Measurements from ENCODE around the gene USP35. TPM values are rescaled to one million over a fixed set of nuclear protein-coding genes. Genes with fewer than 3 reads are reported as not detected.

The USP35 gene
- total RNA-seq, 1 experiment from 2014 or later: 10.6 TPM

DNA sequence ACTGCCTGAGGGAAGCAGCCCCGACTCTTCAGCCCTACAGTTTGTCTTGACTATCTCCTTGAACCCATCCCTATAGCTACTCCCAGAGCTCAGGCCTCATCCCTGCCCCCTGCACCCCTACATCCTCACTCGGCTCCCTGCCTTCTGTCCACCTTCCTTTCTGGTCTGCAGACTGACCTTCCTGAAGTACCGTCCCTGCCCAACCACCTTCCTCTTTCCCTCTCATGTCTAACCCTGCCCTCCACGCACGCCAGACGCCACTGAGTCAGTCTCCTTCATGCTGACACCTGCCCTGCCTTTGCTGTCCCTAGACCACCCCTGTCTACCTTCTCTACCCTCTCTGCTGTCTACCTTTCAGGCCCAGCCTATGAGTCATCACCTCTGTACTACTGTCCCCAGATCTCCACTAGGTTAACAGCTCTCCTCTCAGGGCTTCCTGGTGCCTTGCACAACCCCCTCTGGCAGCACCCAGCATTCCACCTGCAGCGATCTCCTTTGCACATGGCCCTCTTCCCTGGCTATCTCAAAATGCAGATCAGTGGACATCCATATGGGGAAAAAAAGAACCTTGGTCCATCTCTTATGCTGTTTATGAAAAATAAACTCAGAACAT lies 9.2 kb upstream of the USP35 start:
- no peak overlapping the region for H3K4me3 Mint-ChIP-seq
- peaks cover 5% of the 10 kb centered on the region for H3K9me3 Mint-ChIP-seq
- no peaks in the 10 kb centered on the region; the same call in 1 of the 2 replicates for H3K36me3 Mint-ChIP-seq
- no peak for TF ChIP-seq OVOL2 (CRISPR knock-in tag; IDR thresholded peaks at IDR 0.05; ENCODE audit: borderline replicate concordance)
- no peak for TF ChIP-seq ZNF317 (CRISPR knock-in tag; IDR thresholded peaks at IDR 0.05; ENCODE audit: borderline replicate concordance, low read depth)
- TF ChIP-seq KAT7 (CRISPR knock-in tag; IDR thresholded peaks at IDR 0.05; ENCODE audit: borderline replicate concordance): no peak
- TF ChIP-seq FOXJ3 (CRISPR knock-in tag; IDR thresholded peaks at IDR 0.05; ENCODE audit: borderline replicate concordance): no peak
- TF ChIP-seq, protein P1, sequence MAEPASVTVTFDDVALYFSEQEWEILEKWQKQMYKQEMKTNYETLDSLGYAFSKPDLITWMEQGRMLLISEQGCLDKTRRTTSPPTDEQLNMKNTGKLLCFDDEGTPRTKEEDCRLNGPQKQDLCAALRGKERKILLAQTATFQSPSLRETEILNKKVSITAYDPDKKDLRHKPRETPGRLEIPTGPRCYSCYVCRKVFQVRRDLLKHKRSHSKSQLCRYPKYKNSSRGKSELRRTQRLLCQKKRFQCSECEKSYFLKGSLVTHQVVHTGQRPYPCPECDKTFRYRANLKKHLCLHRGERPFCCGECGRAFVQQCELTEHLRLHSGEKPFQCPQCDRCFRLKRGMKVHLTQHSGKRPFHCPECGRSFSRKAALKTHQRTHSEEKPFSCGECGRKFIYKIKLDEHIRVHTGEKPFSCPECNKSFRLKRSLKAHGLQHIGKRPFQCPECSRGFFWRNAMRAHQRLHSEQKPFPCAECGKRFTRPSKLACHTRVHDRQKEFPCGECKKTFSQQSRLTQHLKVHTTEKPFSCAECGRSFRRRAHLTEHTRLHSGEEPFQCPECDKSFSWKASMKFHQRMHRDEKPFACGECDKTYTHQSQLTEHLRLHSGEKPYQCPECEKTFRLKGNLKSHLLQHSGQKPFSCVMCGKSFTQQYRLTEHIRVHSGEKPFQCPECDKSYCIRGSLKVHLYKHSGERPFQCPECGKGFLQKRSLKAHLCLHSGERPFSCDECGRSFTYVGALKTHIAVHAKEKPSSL (CRISPR knock-in tag; conservative IDR thresholded peaks at IDR 0.05): no peak
- no peak for TF ChIP-seq ZNF423 (CRISPR knock-in tag; IDR thresholded peaks at IDR 0.05)
- TF ChIP-seq, protein P2, sequence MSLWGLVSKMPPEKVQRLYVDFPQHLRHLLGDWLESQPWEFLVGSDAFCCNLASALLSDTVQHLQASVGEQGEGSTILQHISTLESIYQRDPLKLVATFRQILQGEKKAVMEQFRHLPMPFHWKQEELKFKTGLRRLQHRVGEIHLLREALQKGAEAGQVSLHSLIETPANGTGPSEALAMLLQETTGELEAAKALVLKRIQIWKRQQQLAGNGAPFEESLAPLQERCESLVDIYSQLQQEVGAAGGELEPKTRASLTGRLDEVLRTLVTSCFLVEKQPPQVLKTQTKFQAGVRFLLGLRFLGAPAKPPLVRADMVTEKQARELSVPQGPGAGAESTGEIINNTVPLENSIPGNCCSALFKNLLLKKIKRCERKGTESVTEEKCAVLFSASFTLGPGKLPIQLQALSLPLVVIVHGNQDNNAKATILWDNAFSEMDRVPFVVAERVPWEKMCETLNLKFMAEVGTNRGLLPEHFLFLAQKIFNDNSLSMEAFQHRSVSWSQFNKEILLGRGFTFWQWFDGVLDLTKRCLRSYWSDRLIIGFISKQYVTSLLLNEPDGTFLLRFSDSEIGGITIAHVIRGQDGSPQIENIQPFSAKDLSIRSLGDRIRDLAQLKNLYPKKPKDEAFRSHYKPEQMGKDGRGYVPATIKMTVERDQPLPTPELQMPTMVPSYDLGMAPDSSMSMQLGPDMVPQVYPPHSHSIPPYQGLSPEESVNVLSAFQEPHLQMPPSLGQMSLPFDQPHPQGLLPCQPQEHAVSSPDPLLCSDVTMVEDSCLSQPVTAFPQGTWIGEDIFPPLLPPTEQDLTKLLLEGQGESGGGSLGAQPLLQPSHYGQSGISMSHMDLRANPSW (CRISPR knock-in tag; conservative IDR thresholded peaks at IDR 0.05; ENCODE audit: low read depth): no peak
- no peak for TF ChIP-seq ELF4 (CRISPR knock-in tag; IDR thresholded peaks at IDR 0.05; ENCODE audit: low read depth)
- TF ChIP-seq, protein P3, sequence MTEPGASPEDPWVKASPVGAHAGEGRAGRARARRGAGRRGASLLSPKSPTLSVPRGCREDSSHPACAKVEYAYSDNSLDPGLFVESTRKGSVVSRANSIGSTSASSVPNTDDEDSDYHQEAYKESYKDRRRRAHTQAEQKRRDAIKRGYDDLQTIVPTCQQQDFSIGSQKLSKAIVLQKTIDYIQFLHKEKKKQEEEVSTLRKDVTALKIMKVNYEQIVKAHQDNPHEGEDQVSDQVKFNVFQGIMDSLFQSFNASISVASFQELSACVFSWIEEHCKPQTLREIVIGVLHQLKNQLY (CRISPR knock-in tag; IDR thresholded peaks at IDR 0.05): no peak
- no peak for TF ChIP-seq ATF1 (CRISPR knock-in tag; IDR thresholded peaks at IDR 0.05)
- no peak for TF ChIP-seq ZNF219 (CRISPR knock-in tag; IDR thresholded peaks at IDR 0.05; ENCODE audit: borderline replicate concordance)
- no peak for TF ChIP-seq ZNF263 (CRISPR knock-in tag; IDR thresholded peaks at IDR 0.05; ENCODE audit: low read depth)
- 0 out of 2 replicates have a peak, but pooled peaks cover 3% of the 10 kb centered on the region for H3K4me1 Mint-ChIP-seq
- no peaks in the 10 kb centered on the region for H3K27me3 Mint-ChIP-seq (ENCODE audit: low read depth)
- ChIA-PET POLR2A (interaction anchor here (0.7 kb wide), 1 partner anchor 9 kb away, joined by 3 read pairs; the partner anchor contains the start of genes KCTD21 and USP35), CTCF (interaction anchor here (0.5 to 1.0 kb wide), 2 partner anchors 15 to 253 kb away, joined by 3 read pairs; no protein-coding TSS in a partner anchor)
- no peak for DNase-seq (ENCODE audit: low spot score)
- ATAC-seq: peak; percentile 71
- no peak overlapping the region for H3K27ac Mint-ChIP-seq

DNA sequence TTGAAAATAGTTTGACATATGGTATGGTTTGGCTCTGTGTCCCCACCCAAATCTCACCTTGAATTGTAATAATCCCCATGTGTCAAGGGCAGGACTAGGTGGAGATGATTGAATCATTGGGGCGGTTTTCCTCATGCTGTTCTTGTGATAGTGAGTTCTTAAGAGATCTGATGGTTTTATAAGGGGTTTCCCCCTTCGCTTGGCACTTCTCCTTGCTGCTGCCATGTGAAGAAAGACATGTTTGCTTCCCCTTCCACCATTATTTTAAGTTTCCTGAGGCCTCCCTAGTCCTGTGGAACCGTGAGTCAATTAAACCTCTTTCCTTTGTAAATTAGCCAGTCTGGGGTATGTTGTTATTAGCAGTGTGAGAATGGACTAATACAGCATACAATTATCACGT lies 8.0 kb upstream of the USP35 start:
- H3K36me3 Mint-ChIP-seq: no peaks in the 10 kb centered on the region; the same call in 1 of the 2 replicates
- no peak for ATAC-seq
- TF ChIP-seq, protein P4, sequence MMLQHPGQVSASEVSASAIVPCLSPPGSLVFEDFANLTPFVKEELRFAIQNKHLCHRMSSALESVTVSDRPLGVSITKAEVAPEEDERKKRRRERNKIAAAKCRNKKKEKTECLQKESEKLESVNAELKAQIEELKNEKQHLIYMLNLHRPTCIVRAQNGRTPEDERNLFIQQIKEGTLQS (CRISPR knock-in tag; conservative IDR thresholded peaks at IDR 0.05): no peak
- no peak for TF ChIP-seq ELF4 (CRISPR knock-in tag; IDR thresholded peaks at IDR 0.05; ENCODE audit: low read depth)
- no peak for TF ChIP-seq FOXP1 (CRISPR knock-in tag; IDR thresholded peaks at IDR 0.05; ENCODE audit: borderline replicate concordance)
- TF ChIP-seq, protein P5, sequence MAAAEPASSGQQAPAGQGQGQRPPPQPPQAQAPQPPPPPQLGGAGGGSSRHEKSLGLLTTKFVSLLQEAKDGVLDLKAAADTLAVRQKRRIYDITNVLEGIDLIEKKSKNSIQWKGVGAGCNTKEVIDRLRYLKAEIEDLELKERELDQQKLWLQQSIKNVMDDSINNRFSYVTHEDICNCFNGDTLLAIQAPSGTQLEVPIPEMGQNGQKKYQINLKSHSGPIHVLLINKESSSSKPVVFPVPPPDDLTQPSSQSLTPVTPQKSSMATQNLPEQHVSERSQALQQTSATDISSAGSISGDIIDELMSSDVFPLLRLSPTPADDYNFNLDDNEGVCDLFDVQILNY (CRISPR knock-in tag; IDR thresholded peaks at IDR 0.05): no peak
- no peak for TF ChIP-seq ZBTB21 (CRISPR knock-in tag; IDR thresholded peaks at IDR 0.05; ENCODE audit: borderline replicate concordance)
- TF ChIP-seq, protein P3 (CRISPR knock-in tag; IDR thresholded peaks at IDR 0.05): no peak
- no peak for TF ChIP-seq RORB (CRISPR knock-in tag; IDR thresholded peaks at IDR 0.05)
- TF ChIP-seq, protein P6, sequence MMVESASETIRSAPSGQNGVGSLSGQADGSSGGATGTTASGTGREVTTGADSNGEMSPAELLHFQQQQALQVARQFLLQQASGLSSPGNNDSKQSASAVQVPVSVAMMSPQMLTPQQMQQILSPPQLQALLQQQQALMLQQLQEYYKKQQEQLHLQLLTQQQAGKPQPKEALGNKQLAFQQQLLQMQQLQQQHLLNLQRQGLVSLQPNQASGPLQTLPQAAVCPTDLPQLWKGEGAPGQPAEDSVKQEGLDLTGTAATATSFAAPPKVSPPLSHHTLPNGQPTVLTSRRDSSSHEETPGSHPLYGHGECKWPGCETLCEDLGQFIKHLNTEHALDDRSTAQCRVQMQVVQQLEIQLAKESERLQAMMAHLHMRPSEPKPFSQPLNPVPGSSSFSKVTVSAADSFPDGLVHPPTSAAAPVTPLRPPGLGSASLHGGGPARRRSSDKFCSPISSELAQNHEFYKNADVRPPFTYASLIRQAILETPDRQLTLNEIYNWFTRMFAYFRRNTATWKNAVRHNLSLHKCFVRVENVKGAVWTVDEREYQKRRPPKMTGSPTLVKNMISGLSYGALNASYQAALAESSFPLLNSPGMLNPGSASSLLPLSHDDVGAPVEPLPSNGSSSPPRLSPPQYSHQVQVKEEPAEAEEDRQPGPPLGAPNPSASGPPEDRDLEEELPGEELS (CRISPR knock-in tag; IDR thresholded peaks at IDR 0.05): no peak
- TF ChIP-seq, protein P7, sequence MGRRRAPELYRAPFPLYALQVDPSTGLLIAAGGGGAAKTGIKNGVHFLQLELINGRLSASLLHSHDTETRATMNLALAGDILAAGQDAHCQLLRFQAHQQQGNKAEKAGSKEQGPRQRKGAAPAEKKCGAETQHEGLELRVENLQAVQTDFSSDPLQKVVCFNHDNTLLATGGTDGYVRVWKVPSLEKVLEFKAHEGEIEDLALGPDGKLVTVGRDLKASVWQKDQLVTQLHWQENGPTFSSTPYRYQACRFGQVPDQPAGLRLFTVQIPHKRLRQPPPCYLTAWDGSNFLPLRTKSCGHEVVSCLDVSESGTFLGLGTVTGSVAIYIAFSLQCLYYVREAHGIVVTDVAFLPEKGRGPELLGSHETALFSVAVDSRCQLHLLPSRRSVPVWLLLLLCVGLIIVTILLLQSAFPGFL (CRISPR knock-in tag; IDR thresholded peaks at IDR 0.05; ENCODE audit: borderline replicate concordance): no peak
- TF ChIP-seq, protein P8, sequence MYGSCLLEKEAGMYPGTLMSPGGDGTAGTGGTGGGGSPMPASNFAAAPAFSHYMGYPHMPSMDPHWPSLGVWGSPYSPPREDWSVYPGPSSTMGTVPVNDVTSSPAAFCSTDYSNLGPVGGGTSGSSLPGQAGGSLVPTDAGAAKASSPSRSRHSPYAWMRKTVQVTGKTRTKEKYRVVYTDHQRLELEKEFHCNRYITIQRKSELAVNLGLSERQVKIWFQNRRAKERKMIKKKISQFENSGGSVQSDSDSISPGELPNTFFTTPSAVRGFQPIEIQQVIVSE (CRISPR knock-in tag; IDR thresholded peaks at IDR 0.05; ENCODE audit: borderline replicate concordance): no peak
- TF ChIP-seq MXD4 (CRISPR knock-in tag; IDR thresholded peaks at IDR 0.05; ENCODE audit: borderline replicate concordance): no peak
- no peak for TF ChIP-seq NFYB (CRISPR knock-in tag; conservative IDR thresholded peaks at IDR 0.05; ENCODE audit: low read depth)

More for the DNA sequence above, 8.0 kb upstream of the USP35 start:
- no peaks in the 10 kb centered on the region for H3K27me3 Mint-ChIP-seq (ENCODE audit: low read depth)
- H3K4me3 Mint-ChIP-seq: no peak overlapping the region
- DNase-seq (ENCODE audit: low spot score): no peak
- H3K27ac Mint-ChIP-seq: no peak overlapping the region
- peaks cover 5% of the 10 kb centered on the region for H3K9me3 Mint-ChIP-seq
- H3K4me1 Mint-ChIP-seq: 0 out of 2 replicates have a peak, but pooled peaks cover 3% of the 10 kb centered on the region
- ChIA-PET POLR2A (no interaction called here), CTCF (no interaction called here)
